Psoas muscle (tissue), 8 donors: Measurements from ENCODE around the gene WWOX. TPM values are rescaled to one million over a fixed set of nuclear protein-coding genes. Genes with fewer than 3 reads are reported as not detected.

Experiments
- ATAC-seq, 4 donors: fragments of 200-7000 bp; cut with Tn5 transposase; one replicate each; pipeline ENCODE4 v1.9.1; 2020; ENCODE audit warnings: moderate library complexity in 3 of 4, mild to moderate bottlenecking in 2 of 4
- DNase-seq, 2 donors: peaks; one replicate each; pipeline ENCODE4 v3.0.0-alpha.2; 2020
- H3K27ac ChIP-seq: fragments of 200-600 bp; one replicate; pipeline ENCODE4 v1.8.0; 2022
- H3K27me3 ChIP-seq, 3 donors: fragments of 200-600 bp in 1 of 3; one replicate each; pipeline versions ENCODE4 v1.6.1 to v1.8.0; 2013 to 2022; ENCODE audit warnings: low read length in 2 of 3, mild to moderate bottlenecking in 2 of 3, moderate library complexity in 1 of 3; ENCODE audit not compliant: insufficient read depth in 3 of 3
- H3K36me3 ChIP-seq, 2 donors: fragments of 200-600 bp in 1 of 2; one replicate each; pipeline versions ENCODE4 v1.6.1 to v1.8.0; 2013 to 2022; ENCODE audit warnings: low read depth in 1 of 2, mild to moderate bottlenecking in 1 of 2, moderate library complexity in 1 of 2; ENCODE audit not compliant: insufficient read depth in 1 of 2
- H3K4me1 ChIP-seq: fragments of 200-600 bp; one replicate; pipeline ENCODE4 v1.8.0; 2022
- H3K4me3 ChIP-seq: fragments of 200-600 bp; one replicate; pipeline ENCODE4 v1.8.0; 2022; ENCODE audit warnings: mild to moderate bottlenecking
- H3K9me3 ChIP-seq: fragments of 200-600 bp; one replicate; pipeline ENCODE4 v1.8.0; 2022
- WGBS, 3 donors: extraction: QIAGEN DNeasy Blood & Tissue Kit; methylation state at CpG; one replicate each; pipeline versions ENCODE4 v1.1.6 to v1.1.7; 2013; 5-methylcytosine and 5-hydroxymethylcytosine counted together
- intact Hi-C, 2 donors: fragments of 100-400 bp; cut with DNase I; formaldehyde crosslinking; loops; one replicate each; pipeline versions ENCODE4 v1.11.0 to v1.14.2; 2022
- polyA plus RNA-seq, 3 donors: library from polyadenylated mRNA; stranded (reverse); fragments of 200-250 nt; gene quantifications; one replicate each; pipeline ENCODE4 v1.2.3, GENCODE V29; 2013
- total RNA-seq, 4 donors: library from RNA; stranded (reverse); fragmentation: NEBNext Ultra II Directional in 2 of 4; extraction: Animal tissue kit (Norgen Biotek cat#: 25700) in 2 of 4; gene quantifications; one replicate each; pipeline versions ENCODE4 v1.2.1 to v1.2.4, GENCODE V29; 2021 to 2023
- TF ChIP-seq, protein P1 (sequence below): fragments of 200-600 bp; IDR thresholded peaks from one replicate; pipeline ENCODE4 v1.8.0; 2022; ENCODE audit warnings: antibody characterized with exemption
- donor health status: healthy with polysubstance abuse.
- donor health status: DM: no; HTN: no; CAD: no; lungs with moderate emphysema.
- donor health status: Bipolar disorder and iron deficiency.
- donor health status: healthy.
- donor health status: DM: yes; HTN: yes; CAD: no.
- donor health status: DM: no; HTN: no; CAD: no.
- donor health status: DM: no; HTN: no; CAD: no.
- donor health status: DM: yes; HTN: yes; CAD: no.

WWOX gene
- total and polyA plus RNA-seq, 7 donors, result 3.1 to 6.6 (median 5.0) TPM

DNA sequence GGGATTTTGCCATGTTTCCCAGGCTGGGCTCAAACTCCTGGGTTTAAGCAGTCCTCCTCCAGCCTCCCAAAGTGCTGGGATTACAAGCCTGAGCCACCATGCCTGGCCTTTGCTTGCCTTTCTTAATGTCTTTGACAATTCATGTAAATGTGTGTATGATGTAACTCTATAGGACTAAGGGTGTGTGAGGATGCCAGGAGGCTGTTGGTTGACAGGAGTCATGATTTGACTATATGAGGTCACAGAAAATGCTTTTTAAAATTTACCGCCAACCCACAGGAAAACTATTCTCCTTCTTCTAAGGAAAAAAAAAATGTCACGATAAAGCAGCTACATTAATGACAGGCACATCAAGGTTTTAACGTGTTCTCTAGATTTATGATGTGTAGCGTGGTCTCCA, 118.8 kb downstream of the WWOX start:
- Histone ChIP-seq H3K36me3 (no peaks in the 10 kb centered on the region), H3K27ac (no peak overlapping the region), H3K27me3 (no peaks in the 10 kb centered on the region), H3K4me3 (no peak overlapping the region), H3K4me1 (no peaks in the 10 kb centered on the region), H3K9me3 (no peaks in the 10 kb centered on the region)
- intact Hi-C loops, result no loop called here
- WGBS, 3 donors, result 93 to 94% (median 93%) methylated on average over 4 of the region's 4 CpGs
- ATAC-seq, result no peak
- no peak for DNase-seq
- TF ChIP-seq, protein P1, sequence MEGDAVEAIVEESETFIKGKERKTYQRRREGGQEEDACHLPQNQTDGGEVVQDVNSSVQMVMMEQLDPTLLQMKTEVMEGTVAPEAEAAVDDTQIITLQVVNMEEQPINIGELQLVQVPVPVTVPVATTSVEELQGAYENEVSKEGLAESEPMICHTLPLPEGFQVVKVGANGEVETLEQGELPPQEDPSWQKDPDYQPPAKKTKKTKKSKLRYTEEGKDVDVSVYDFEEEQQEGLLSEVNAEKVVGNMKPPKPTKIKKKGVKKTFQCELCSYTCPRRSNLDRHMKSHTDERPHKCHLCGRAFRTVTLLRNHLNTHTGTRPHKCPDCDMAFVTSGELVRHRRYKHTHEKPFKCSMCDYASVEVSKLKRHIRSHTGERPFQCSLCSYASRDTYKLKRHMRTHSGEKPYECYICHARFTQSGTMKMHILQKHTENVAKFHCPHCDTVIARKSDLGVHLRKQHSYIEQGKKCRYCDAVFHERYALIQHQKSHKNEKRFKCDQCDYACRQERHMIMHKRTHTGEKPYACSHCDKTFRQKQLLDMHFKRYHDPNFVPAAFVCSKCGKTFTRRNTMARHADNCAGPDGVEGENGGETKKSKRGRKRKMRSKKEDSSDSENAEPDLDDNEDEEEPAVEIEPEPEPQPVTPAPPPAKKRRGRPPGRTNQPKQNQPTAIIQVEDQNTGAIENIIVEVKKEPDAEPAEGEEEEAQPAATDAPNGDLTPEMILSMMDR, result no peak

DNA sequence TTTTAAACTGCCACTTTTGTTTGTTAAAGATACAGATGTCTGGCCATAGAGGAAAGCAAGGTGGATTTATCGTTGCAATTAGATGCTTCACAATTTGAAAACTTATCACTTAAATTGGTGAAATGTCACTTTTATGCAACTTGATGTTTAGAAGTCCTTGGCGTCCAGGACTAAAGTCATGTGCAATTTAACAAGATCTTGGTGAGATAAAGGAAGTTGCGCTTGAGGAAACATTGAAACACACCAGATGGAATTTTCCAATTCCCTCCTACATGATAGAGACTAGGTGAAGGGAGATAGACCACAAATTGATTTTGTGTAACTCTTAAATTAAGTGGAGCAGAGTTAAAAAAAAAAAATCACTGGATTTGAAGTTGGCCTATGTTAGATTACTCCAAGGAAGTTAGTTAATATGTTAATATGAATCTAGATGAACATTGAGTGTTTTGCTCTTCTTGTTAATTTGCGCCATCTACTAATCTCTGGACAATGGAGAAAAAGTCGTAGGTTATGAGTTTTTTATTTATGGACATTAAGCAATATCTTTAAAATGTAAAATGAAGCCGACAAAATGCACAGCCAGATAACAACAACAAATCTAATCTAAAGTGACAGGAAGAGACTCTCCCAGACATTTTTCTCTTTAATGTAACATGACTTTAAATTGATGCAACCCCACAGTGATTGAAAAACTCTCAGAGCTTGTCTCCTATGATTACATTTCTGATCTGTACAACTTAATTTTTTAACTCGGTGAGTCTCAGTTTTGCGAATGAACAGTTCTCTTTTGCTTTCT, 119.6 kb downstream of the WWOX start:
- Histone ChIP-seq H3K36me3 (no peaks in the 10 kb centered on the region), H3K4me3 (no peak overlapping the region), H3K4me1 (no peaks in the 10 kb centered on the region), H3K27ac (no peak overlapping the region), H3K9me3 (no peaks in the 10 kb centered on the region), H3K27me3 (no peaks in the 10 kb centered on the region)
- TF ChIP-seq, protein P1, result no peak
- intact Hi-C loops, result no loop called here
- DNase-seq (no peak), ATAC-seq (no peak)
- 92 to 95% (median 95%) methylated on average over 8 of the region's 8 CpGs for WGBS, 3 donors

DNA sequence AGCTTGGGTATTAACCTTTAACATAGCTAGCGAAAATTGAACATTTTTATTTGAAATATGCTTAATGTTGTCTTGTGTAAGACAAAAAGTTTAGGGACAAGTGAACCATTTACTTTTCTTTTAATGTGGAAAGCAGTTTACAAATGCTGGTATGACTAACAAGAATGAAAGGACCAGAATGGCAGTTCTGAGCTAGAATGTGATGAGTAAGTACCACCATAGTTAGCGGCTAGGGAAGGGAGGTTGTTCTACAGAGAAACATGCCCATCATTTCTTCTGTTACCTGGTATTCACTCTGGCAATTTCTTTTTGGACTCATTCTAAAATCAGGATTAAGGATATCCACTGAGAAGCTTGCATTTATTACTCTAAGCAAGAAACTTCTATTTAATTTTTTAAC, 121.1 kb downstream of the WWOX start:
- intact Hi-C loops, result no loop called here
- H3K36me3 ChIP-seq, result no peaks in the 10 kb centered on the region
- H3K4me3 ChIP-seq, result no peak overlapping the region
- no peak for ATAC-seq
- H3K9me3 ChIP-seq, result no peaks in the 10 kb centered on the region
- H3K4me1 ChIP-seq, result no peaks in the 10 kb centered on the region
- 96 to 100% (median 99%) methylated on average over 2 of the region's 2 CpGs for WGBS, 3 donors
- H3K27ac ChIP-seq, result no peak overlapping the region
- H3K27me3 ChIP-seq, result no peaks in the 10 kb centered on the region
- TF ChIP-seq, protein P1, result no peak
- DNase-seq, result no peak

DNA sequence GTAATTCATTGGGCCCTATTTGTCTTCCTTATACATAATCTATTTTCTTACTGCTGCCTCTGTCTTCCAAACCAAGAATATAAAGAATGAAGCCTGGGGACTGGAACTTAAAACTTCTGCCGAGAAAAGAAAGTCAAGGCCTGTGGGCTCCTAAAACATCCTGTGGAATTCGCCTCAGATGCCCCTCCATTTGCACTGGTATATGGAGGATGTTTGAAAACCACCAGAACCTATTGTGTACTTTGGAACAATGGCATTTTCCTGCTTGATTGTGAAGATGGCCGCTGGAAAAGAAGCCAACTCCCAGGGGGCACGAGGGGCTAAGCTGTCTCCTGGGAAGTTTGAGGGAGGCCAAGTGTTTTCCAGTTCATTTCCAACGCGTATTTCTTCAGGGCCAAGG, 122.4 kb downstream of the WWOX start:
- H3K4me3 ChIP-seq, result no peak overlapping the region
- TF ChIP-seq, protein P1, result no peak
- intact Hi-C loops, result no loop called here
- DNase-seq, result no peak
- no peaks in the 10 kb centered on the region for H3K9me3 ChIP-seq
- H3K36me3 ChIP-seq, result no peaks in the 10 kb centered on the region
- no peaks in the 10 kb centered on the region for H3K27me3 ChIP-seq
- 37 to 47% (median 39%) methylated on average over 6 of the region's 6 CpGs for WGBS, 3 donors
- no peaks in the 10 kb centered on the region for H3K4me1 ChIP-seq
- H3K27ac ChIP-seq, result no peak overlapping the region
- ATAC-seq, result no peak

DNA sequence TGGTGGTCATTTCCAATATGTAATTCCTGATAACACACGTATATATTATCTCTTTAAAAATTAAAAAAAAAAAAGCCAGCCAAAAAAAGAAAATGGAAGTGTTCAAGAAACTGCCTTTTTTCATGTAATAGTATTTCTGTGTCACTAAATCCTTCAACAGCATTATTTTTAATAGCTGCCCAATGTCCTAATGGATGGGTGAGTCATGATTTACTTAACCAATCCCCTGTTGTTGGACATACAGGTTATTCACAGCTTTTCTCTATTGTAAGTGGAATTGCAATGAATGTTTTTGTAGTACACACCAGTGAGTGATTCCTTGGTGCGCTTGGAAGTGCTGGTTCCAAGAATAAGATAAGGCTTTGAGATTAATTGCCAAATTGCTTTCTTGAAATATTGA, 124.9 kb downstream of the WWOX start:
- WGBS, 3 donors, result 85 to 94% (median 92%) methylated on average over 2 of the region's 2 CpGs
- no peaks in the 10 kb centered on the region for H3K4me1 ChIP-seq
- ATAC-seq (no peak), DNase-seq (no peak)
- intact Hi-C loops, result no loop called here
- H3K27ac ChIP-seq, result no peak overlapping the region
- no peaks in the 10 kb centered on the region for H3K36me3 ChIP-seq
- no peaks in the 10 kb centered on the region for H3K27me3 ChIP-seq
- H3K4me3 ChIP-seq, result no peak overlapping the region
- TF ChIP-seq, protein P1, result no peak
- H3K9me3 ChIP-seq, result no peaks in the 10 kb centered on the region
